GM23338 (cell line): Measurements from ENCODE around the gene XPO6. TPM values are rescaled to one million over a fixed set of nuclear protein-coding genes. Genes with fewer than 3 reads are reported as not detected.

ENCODE experiments used
- ATAC-seq: fragments of 200-7000 bp; cut with Tn5 transposase; 3 replicates; pipeline ENCODE4 v1.9.1; 2020
- DNase-seq: peaks from one replicate; pipeline ENCODE4 v3.0.0-alpha.2; 2015; ENCODE audit warnings: low spot score
- H2AFZ ChIP-seq: fragments of 200-600 bp; sonication (generic); 2 replicates; pipeline ENCODE4 v1.8.0; 2016; ENCODE audit warnings: antibody characterized with exemption, mild to moderate bottlenecking, moderate library complexity
- H3F3A ChIP-seq: fragments of 200-600 bp; sonication (generic); replicated peaks from 2 replicates; pipeline ENCODE4 v1.8.0; 2017; ENCODE audit warnings: antibody characterized with exemption, mixed run types, low read depth
- H3K27ac ChIP-seq: fragments of 200-600 bp; sonication (generic); 2 replicates; pipeline ENCODE4 v1.6.1; 2016; ENCODE audit warnings: low read depth
- H3K27me3 ChIP-seq: fragments of 200-600 bp; sonication (generic); 2 replicates; pipeline ENCODE4 v1.8.0; 2016; ENCODE audit warnings: mild to moderate bottlenecking, mixed run types, moderate library complexity; ENCODE audit not compliant: insufficient read depth
- H3K36me3 ChIP-seq: fragments of 200-600 bp; sonication (generic); 2 replicates; pipeline ENCODE4 v1.8.0; 2016; ENCODE audit warnings: mild to moderate bottlenecking; ENCODE audit not compliant: insufficient read depth
- H3K4me1 ChIP-seq: fragments of 200-600 bp; sonication (generic); 2 replicates; pipeline ENCODE4 v1.8.0; 2016; ENCODE audit warnings: mild to moderate bottlenecking, moderate library complexity; ENCODE audit not compliant: insufficient read depth
- H3K4me2 ChIP-seq: fragments of 200-600 bp; sonication (generic); 2 replicates; pipeline ENCODE4 v1.7.1; 2017; ENCODE audit warnings: mixed run types
- H3K4me3 ChIP-seq: fragments of 200-600 bp; sonication (generic); 2 replicates; pipeline ENCODE4 v1.6.1; 2016; ENCODE audit warnings: mixed run types
- H3K79me2 ChIP-seq: fragments of 200-600 bp; sonication (generic); replicated peaks from 2 replicates; pipeline ENCODE4 v1.8.0; 2017; ENCODE audit warnings: mild to moderate bottlenecking; ENCODE audit not compliant: insufficient read depth
- H3K9me2 ChIP-seq: fragments of 200-600 bp; sonication (generic); 2 replicates; pipeline ENCODE4 v1.8.0; 2017; ENCODE audit not compliant: insufficient read depth
- H4K20me1 ChIP-seq: fragments of 200-600 bp; sonication (generic); replicated peaks from 2 replicates; pipeline ENCODE4 v1.8.0; 2017; ENCODE audit warnings: mild to moderate bottlenecking; ENCODE audit not compliant: insufficient read depth
- H3K27ac Mint-ChIP-seq: 2 replicates; pipeline ENCODE4 v1.8.0; 2020; ENCODE audit warnings: inconsistent platforms, mild to moderate bottlenecking, moderate library complexity, mixed read lengths
- H3K27me3 Mint-ChIP-seq: 3 replicates; pipeline ENCODE4 v1.8.0; 2022; ENCODE audit warnings: low read depth, mild to moderate bottlenecking, moderate library complexity, mixed read lengths, inconsistent platforms; ENCODE audit not compliant: insufficient read depth, poor library complexity
- H3K36me3 Mint-ChIP-seq: 3 replicates; pipeline ENCODE4 v1.8.0; 2021; ENCODE audit warnings: low read depth, mild to moderate bottlenecking, inconsistent platforms, moderate library complexity, mixed read lengths
- H3K4me1 Mint-ChIP-seq: 3 replicates; pipeline ENCODE4 v1.8.0; 2020; ENCODE audit warnings: mild to moderate bottlenecking, inconsistent platforms, mixed read lengths
- H3K4me3 Mint-ChIP-seq: 3 replicates; pipeline ENCODE4 v1.8.0; 2021; ENCODE audit warnings: moderate library complexity, mild to moderate bottlenecking, inconsistent platforms, mixed read lengths
- H3K9me3 Mint-ChIP-seq: 3 replicates; pipeline ENCODE4 v1.8.0; 2020; ENCODE audit warnings: moderate library complexity, mild to moderate bottlenecking, inconsistent platforms, mixed read lengths
- CTCF ChIP-seq, 2 experiments: fragments of 200-600 bp in 1 of 2; sonication (generic) in 1 of 2; conservative IDR thresholded peaks; 2 replicates each; pipeline versions ENCODE4 v1.5.1 to v1.6.1; 2016 to 2017; ENCODE audit warnings: antibody characterized with exemption in 2 of 2, low read depth in 2 of 2, mild to moderate bottlenecking in 2 of 2, moderate library complexity in 1 of 2
- ETS1 ChIP-seq: IDR thresholded peaks from 2 replicates; pipeline ENCODE4 v1.6.1; 2016; ENCODE audit warnings: antibody characterized with exemption
- EZH2 ChIP-seq: fragments of 200-600 bp; sonication (generic); IDR thresholded peaks from one replicate; pipeline ENCODE4 v1.8.0; 2017; ENCODE audit warnings: antibody characterized with exemption, mild to moderate bottlenecking, low read depth; ENCODE audit not compliant: unreplicated experiment
- JUNB ChIP-seq: IDR thresholded peaks from one replicate; pipeline ENCODE4 v1.6.1; 2016; ENCODE audit warnings: antibody characterized with exemption; ENCODE audit not compliant: unreplicated experiment
- NANOG ChIP-seq: IDR thresholded peaks from 2 replicates; pipeline ENCODE4 v1.6.1; 2016; ENCODE audit warnings: antibody characterized with exemption, borderline replicate concordance
- POLR2AphosphoS5 ChIP-seq: IDR thresholded peaks from 2 replicates; pipeline ENCODE4 v1.6.1; 2016; ENCODE audit warnings: antibody characterized with exemption, low read depth
- REST ChIP-seq: IDR thresholded peaks from one replicate; pipeline ENCODE4 v1.6.1; 2018; ENCODE audit warnings: antibody characterized with exemption; ENCODE audit not compliant: unreplicated experiment
- STAT1 ChIP-seq: IDR thresholded peaks from one replicate; pipeline ENCODE4 v1.6.1; 2016; ENCODE audit warnings: antibody characterized with exemption; ENCODE audit not compliant: unreplicated experiment
- ZNF114 ChIP-seq: fragments of 250-450 bp; sonication (Bioruptor Pico); IDR thresholded peaks from 2 replicates; pipeline ENCODE4 v1.5.0; 2020; ENCODE audit warnings: mild to moderate bottlenecking, moderate library complexity
- ZNF331 ChIP-seq: fragments of 250-450 bp; sonication (Bioruptor Pico); IDR thresholded peaks from 2 replicates; pipeline ENCODE4 v1.5.0; 2020; ENCODE audit warnings: low read depth, mild to moderate bottlenecking, moderate library complexity
- ZNF462 ChIP-seq: fragments of 250-450 bp; sonication (Bioruptor Pico); IDR thresholded peaks from 2 replicates; pipeline ENCODE4 v1.5.0; 2020; ENCODE audit warnings: mild to moderate bottlenecking, moderate library complexity
- polyA plus RNA-seq: library from polyadenylated mRNA; unstranded; fragments of >200 nt; fragmentation: Nextera tagmentation; extraction: Ambion mirVana; gene quantifications from 2 replicates; pipeline ENCODE4 v1.2.1, GENCODE V29; 2016
- total RNA-seq: library from RNA; depleted of rRNA; stranded (reverse); fragments of >200 nt; shearing (Covaris generic); gene quantifications from 2 replicates; pipeline ENCODE4 v1.2.3, GENCODE V29; 2014

XPO6 gene
- total and polyA plus RNA-seq, 2 experiments from 2014 or later: 83.9 to 178 TPM

GRCh38 chr16:28081391-28081968 is 130.3 kb downstream of the XPO6 start:
- Histone ChIP-seq H3K27me3 (no peaks in the 10 kb centered on the region), H4K20me1 (no peaks in the 10 kb centered on the region; the same call in 1 of the 2 replicates), H3K4me2 (no peak overlapping the region), H3K27ac (no peak overlapping the region), H3K4me1 (no peaks in the 10 kb centered on the region), H3K36me3 (no peaks in the 10 kb centered on the region), H3K79me2 (no peaks in the 10 kb centered on the region), H3F3A (no peaks in the 10 kb centered on the region), H2AFZ (no peak overlapping the region), H3K4me3 (no peak overlapping the region), H3K9me2 (no peaks in the 10 kb centered on the region)
- no peaks in the 10 kb centered on the region; the same call in 2 of the 3 replicates for H3K9me3 Mint-ChIP-seq
- no peaks in the 10 kb centered on the region for H3K4me1 Mint-ChIP-seq
- no peak for ATAC-seq
- no peak overlapping the region for H3K4me3 Mint-ChIP-seq
- H3K27me3 Mint-ChIP-seq: peaks cover 11% of the 10 kb centered on the region
- TF ChIP-seq ZNF462 (CRISPR knock-in tag): no peak
- no peak for TF ChIP-seq ETS1
- TF ChIP-seq STAT1: no peak
- TF ChIP-seq REST: no peak
- no peak for TF ChIP-seq NANOG
- no peak for TF ChIP-seq ZNF114 (CRISPR knock-in tag)
- no peak for TF ChIP-seq POLR2AphosphoS5
- no peak for TF ChIP-seq EZH2
- no peak for TF ChIP-seq CTCF (conservative IDR thresholded peaks at IDR 0.05; ENCODE audit: low read depth in 2 of 2)
- no peak for TF ChIP-seq JUNB
- no peak for TF ChIP-seq ZNF331 (CRISPR knock-in tag)
- DNase-seq: no peak
- no peaks in the 10 kb centered on the region for H3K36me3 Mint-ChIP-seq
- no peak overlapping the region; the same call in 1 of the 2 replicates for H3K27ac Mint-ChIP-seq
